ENCODE results near the gene TMEM255B.

The TMEM255B gene

DNA sequence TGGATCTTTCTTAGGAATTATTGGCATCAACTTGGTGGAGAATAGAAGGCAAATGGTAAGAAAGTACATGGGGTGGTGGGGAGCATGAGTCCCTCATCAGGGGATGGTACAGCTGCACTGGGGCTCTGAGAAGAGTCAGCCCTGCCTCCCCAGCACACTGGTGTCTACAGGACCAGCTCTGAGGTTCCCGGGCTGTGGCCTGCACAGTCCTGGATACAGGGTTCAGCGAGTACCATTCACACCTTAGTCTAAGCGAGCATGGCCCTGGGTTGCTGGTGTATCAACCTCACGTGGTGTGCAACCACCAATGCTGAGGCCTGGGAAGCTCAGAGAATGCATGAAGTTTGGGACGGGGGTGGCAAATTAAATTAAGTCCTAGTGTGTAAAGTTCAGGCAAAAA, 10.1 kb downstream of the TMEM255B start:
- DNase-seq, result no peak

DNA sequence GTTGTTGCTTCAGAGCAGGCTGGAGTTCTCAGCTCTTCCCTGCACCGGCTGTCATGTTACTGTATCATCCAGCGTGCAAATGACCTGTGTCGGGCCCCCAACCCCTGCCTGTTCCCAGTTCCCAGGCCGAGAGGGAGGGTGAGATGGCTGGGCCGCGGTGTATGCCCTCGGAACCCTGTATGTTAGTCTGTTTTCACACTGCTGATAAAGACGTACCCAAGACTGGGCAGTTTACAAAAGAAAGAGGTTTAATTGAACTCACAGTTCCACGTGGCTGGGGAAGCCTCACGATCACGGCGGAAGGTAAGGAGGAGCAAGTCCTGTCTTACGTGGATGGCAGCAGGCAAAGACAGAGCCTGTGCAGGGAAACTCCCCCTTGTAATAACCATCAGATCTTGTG, 10.9 kb downstream of the TMEM255B start:
- no peak for DNase-seq

- no peak for DNase-seq
Observed at GRCh38 chr13:113770441-113770840, 11.4 kb downstream of the TMEM255B start.

GRCh38 chr13:113770937-113771336, 11.9 kb downstream of the TMEM255B start:
- DNase-seq, result no peak

DNA sequence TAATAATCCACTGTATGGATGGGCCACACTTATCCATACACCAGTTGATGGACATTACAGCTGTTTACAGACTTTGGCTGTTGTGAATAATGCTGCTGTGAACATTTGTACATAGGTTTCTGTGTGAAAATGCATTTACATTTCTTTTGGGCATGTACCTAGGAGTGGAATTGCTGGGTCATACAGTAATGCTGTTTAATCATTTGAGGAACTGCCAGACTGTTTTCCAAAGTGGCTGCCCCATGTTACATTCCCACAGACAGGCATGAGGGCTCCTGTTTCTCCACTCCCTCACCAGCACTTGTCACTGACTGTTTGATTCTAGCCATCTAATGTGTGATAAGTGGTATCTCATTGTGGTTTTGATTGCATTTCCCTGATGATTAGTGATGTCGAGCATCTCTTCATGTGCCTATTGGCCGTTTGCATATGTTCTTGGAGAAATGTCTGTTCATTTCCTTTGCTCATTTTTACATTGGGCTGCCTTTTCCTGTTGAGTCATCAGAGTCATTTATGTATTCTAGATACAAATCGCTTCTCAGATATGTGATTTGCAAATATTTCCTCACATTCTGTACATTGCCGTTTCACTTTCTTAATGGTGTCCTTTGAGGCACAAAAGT, 12.8 kb downstream of the TMEM255B start:
- DNase-seq, result no peak

- DNase-seq, result no peak
Observed at GRCh38 chr13:113774177-113775107, 15.4 kb downstream of the TMEM255B start.

- no peak for DNase-seq
Observed at GRCh38 chr13:113775451-113776145, 16.6 kb downstream of the TMEM255B start.

DNA sequence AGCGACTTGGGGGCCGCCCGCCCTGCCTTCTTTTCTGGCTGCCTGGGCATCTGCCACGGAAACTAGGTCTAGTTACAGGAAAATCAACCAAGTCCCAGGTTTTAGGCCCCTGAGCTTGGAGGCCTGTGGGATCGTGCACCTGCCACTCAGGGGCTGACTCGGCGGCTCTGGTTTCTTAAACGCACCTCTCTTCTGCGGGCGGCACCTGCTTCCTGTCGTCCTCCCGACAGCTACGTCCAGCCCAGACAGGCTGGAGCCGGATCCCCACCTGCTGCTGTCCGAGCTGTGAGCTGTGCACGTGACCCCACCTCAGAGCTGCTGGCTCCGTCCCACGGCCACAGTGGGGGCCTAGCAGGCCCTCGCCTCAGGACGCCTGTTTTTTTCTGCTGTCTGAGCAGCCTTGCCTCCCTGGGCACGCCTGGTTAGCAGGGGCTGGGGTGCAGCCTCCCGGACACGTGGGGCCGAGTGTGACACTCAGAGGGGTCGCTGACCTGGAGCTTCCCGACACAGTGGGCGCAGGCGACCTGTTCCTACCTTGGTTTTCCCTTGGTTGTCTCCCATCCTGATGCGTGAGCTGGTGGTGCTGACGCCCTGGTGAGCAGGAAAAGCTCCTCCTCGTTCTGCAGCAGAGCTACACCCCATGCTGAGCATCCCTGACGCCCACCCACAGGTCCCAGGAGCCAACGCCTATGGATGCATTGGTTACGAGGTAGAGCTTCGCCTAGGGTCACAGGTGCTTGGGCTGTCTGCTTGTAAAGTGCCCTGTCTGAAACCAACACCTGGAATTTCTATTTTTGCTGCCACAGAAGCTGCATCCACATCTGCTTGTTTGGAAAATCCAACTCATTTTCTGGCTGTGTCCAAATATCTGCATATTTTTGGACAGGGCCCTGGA, 17.5 kb downstream of the TMEM255B start:
- DNase-seq, result no peak

- peak in 3 of 4 experiments; percentile 12 to 41 (median 21) for DNase-seq
Observed at GRCh38 chr13:113777311-113778260, 18.6 kb downstream of the TMEM255B start.

DNA sequence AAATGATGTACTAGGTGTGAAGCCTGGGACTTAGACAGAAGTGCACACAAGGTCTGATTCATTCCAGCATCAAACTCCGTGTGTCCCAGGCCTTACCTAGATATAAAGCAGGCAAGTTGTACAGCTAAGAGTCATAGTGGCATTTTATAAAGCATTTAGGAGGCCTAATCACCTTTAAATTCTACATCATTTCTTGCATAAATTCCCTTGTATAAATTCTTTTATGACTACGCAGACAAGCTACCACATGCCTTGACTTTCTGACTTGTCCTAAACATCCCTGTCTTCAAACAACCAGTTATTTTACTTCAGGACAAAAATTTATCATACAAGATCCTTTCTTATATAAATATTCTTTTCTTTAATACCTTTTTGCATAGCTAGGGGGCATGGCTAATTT, 22.5 kb downstream of the TMEM255B start:
- no peak for DNase-seq

DNA sequence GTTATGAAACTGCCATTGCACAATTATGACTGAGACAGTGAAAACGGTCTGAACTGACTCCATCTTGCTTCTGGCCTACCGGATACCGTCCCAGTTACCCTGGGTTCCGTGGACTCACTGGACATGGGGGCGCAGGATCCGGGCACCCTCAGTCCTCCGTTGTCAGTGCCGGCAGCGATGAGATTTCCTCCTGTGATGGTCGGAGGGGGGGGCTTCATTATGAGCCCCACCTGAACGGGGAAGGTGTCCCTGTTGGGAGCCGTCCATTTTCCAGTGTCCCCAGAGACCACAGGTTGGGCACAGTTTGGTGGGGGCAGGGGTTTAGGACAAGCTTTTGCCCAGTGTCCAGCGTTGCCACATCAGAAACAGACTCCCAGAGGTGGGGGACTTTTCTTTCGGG, 23.4 kb downstream of the TMEM255B start:
- DNase-seq, result no peak

DNA sequence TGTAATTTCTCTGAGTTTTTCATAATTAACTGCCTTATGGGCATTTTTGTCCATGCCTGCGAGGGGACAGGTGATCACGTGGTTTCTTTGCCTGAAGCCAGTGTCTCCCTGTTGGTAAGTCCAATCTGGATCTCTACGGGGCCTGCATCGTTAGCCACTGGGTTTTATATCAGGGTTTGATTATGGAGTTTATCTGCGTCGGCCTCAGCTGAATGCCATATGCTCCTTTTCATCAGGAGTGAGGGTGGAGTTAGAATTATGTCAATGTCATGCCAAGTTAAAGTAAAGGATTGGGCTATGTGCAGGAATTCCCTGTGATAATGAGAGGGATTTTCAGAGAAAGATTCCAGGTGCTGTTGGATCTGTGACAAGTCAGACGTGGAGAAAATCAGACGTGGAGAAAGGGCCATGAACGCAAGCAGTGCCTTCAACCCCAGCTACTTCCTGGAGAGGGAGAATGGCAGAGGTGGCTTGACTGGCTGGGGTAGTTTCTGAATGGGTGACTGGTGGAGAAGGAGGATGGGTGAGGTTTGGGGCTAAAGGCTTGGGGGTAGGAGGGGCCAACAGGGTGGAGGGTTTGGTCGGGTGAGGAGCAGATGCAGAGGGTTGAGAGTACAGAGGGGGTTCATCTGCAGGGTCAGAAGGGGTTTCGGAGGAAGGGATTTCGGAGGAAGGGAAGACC, 24.3 kb downstream of the TMEM255B start:
- no peak for DNase-seq

DNA sequence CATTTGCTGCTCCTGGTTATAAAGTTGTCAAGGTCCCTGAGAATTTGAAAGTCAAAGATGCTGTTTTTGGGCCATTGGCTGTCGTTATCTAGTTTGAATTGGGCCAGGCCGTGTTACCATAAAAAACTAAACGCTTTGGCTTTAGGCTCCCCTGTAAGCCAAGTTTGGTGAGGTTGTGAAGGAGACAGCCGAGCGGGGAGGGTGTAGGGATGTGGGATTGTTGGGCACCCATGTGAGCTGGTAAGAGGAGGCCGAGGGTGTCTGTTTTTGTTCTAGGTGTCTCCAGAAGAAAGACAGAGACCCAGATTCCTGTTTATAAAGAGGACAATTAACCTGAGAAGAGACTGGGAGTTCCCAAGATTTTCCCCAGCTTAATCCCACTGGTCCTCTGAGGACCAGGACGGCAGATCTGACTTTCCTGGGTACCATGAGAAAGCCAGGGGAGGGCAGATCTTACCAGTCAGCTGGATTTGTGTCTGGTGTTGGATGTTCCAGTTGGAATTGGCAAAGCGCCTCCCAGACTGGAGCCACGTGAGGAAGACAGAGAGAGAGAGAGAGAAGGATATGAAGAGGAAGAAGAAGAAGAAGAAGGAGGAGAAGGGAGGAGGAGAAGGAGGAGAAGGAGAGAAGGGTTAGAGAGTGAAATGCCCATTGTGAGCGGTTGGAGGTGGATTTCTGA, 25.1 kb downstream of the TMEM255B start:
- DNase-seq, result no peak

GRCh38 chr13:113784645-113785024, 25.6 kb downstream of the TMEM255B start:
- no peak for DNase-seq

- peak; percentile 52 to 72 (median 60) for DNase-seq
Observed at GRCh38 chr13:113785051-113786010, 26.3 kb downstream of the TMEM255B start.

GRCh38 chr13:113786262-113786841, 27.3 kb downstream of the TMEM255B start:
- peak; percentile 20 to 43 (median 28) for DNase-seq

DNA sequence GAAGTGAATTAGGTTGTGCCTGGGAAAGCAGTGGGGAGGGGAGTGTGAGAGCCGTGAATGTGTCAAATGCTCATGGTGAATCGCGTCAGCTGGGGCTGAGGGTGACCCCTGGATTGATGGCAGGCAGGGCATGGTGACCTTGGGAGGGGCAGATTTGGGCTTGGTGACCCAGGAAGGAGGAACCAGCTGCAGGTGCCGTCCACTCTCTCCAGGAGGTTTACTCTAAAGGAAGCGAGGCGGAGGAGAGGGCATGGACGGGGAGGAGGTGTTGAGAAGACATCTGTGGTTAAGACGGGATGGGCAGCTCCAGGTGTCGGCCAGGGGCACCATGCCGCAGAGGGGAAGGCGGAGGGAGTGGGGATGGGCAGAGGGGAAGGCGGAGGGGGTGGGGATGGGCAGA, 28.7 kb downstream of the TMEM255B start:
- no peak for DNase-seq

DNA sequence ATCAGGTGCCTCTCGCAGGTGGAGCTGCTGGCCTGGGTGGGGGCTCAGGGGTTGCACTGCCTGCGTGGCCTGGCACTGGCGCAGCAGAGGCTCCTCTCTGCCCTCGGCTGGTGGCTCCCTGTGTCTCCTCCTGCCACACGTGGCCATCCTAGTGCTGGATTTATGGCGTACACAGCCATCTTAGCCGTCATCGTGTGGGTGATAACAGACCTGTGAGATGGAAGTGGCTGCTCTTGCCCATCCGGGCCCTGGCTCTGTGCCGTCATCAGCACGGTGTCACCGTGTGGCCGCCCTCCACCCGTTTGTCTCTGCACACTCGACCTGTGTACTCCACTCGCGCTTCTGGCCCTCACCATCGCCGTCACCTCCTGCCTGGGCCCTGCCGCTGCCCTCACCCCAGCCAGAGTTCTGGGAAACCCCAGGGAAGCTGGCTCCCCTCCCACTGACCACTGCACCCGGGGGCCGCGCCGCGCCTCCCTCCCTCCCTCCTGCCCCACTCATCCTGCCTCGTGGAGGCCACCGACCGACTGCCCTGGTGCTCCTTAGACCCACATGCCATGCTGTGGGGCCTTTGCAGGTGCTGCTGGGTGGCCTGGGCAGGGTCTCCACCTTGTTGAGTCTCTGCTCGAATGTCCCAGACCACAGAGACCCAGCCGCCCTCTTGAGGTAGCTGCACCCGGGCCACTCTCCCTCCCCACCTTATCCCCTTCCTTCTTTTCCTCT, 29.5 kb downstream of the TMEM255B start:
- no peak for DNase-seq
